SHP77 (cell line): Measurements from ENCODE around the gene STAC2.

Source experiments
- DNase-seq, 2 experiments: peaks; one replicate each; lab custom pipeline; 2025; lab: John Stamatoyannopoulos, UW

The STAC2 gene

GRCh38 chr17:39209317-39210092, 16.2 kb downstream of the STAC2 start:
- DNase-seq, result peak in 1 of 2 experiments; percentile 26

- peak; percentile 36 to 66 for DNase-seq
These were observed 16.9 kb downstream of the STAC2 start for GRCh38 chr17:39208893-39209292.

GRCh38 chr17:39208136-39208535, 17.6 kb downstream of the STAC2 start:
- DNase-seq, result no peak

GRCh38 chr17:39205112-39205526, 20.6 kb downstream of the STAC2 start:
- DNase-seq, result no peak

GRCh38 chr17:39204245-39204644, 21.5 kb downstream of the STAC2 start:
- no peak for DNase-seq

- no peak for DNase-seq
These were observed 24.7 kb downstream of the STAC2 start for GRCh38 chr17:39200957-39201510.

- peak in 1 of 2 experiments; percentile 66 for DNase-seq
These were observed 25.5 kb downstream of the STAC2 start, which contains the start of gene RPL19 for GRCh38 chr17:39200070-39200879. RPL19 (plus strand) TSS chr17:39200283; CDS start chr17:39200345, 62 bp downstream.

GRCh38 chr17:39199820-39200069, 26.0 kb downstream of the STAC2 start:
- DNase-seq, result peak; percentile 91 to 94

- DNase-seq, result no peak
These were observed 27.6 kb downstream of the STAC2 start for GRCh38 chr17:39198186-39198566.

GRCh38 chr17:39197380-39198185, 28.2 kb downstream of the STAC2 start, which contains the start of gene CACNB1:
CACNB1 (minus strand) TSS chr17:39197669; CDS start chr17:39197495, 174 bp downstream.
- DNase-seq, result peak; percentile 68 to 84

GRCh38 chr17:39196808-39197291, 28.9 kb downstream of the STAC2 start:
- DNase-seq, result peak in 1 of 2 experiments; percentile 19

- DNase-seq, result no peak
These were observed 29.4 kb downstream of the STAC2 start for GRCh38 chr17:39196241-39196807.

GRCh38 chr17:39195568-39196160, 30.1 kb downstream of the STAC2 start:
- no peak for DNase-seq

- DNase-seq, result no peak
These were observed 30.7 kb downstream of the STAC2 start for GRCh38 chr17:39194985-39195524.

GRCh38 chr17:39194089-39194984, 31.4 kb downstream of the STAC2 start:
- no peak for DNase-seq

GRCh38 chr17:39193346-39193745, 32.4 kb downstream of the STAC2 start:
- DNase-seq, result no peak

- DNase-seq, result no peak
These were observed 32.8 kb downstream of the STAC2 start for GRCh38 chr17:39192901-39193300.

- no peak for DNase-seq
These were observed 33.8 kb downstream of the STAC2 start for GRCh38 chr17:39191750-39192510.
